Naive thymus-derived CD4-positive, alpha-beta T cell (primary cell): ENCODE results near the gene ATP9B. TPM values are rescaled to one million over a fixed set of nuclear protein-coding genes. Genes with fewer than 3 reads are reported as not detected.

Experiments
- ATAC-seq: fragments of 150-1000 bp; cut with Tn5 transposase; 2 replicates; pipeline ENCODE4 v1.10.0; 2021; ENCODE audit warnings: mild to moderate bottlenecking, moderate library complexity
- CTCF ChIA-PET: fragments of 350-600 bp; sonication (Branson Sonifier 250); formaldehyde crosslinking; loops from one replicate; lab custom pipeline; 2021; ENCODE audit warnings: antibody characterized with exemption; lab: Charles Lee
- POLR2A ChIA-PET: fragments of 350-600 bp; sonication (Branson Sonifier 250); formaldehyde crosslinking; loops from one replicate; lab custom pipeline; 2021; ENCODE audit warnings: antibody characterized with exemption, inconsistent platforms; lab: Charles Lee
- DNase-seq, 9 donors: peaks; one replicate each; pipeline versions ENCODE4 v3.0.0 to v3.0.0-alpha.2; 2020 to 2022; ENCODE audit warnings: mixed read lengths in 1 of 9
- H3K27ac ChIP-seq: one replicate; pipeline ENCODE4 v1.7.0; 2013; ENCODE audit warnings: mild to moderate bottlenecking, low read depth, low read length, moderate library complexity
- H3K27me3 ChIP-seq, 2 donors: one replicate each; pipeline ENCODE4 v1.7.0; 2013; ENCODE audit warnings: low read length in 2 of 2, mild to moderate bottlenecking in 2 of 2, moderate library complexity in 2 of 2; ENCODE audit not compliant: control insufficient read depth in 2 of 2, insufficient read depth in 2 of 2
- H3K36me3 ChIP-seq, 3 experiments: 1 replicate in 2 of 3; 2 replicates in 1 of 3; pipeline ENCODE4 v1.7.0; 2013; ENCODE audit warnings: low read length in 3 of 3, mild to moderate bottlenecking in 3 of 3, moderate library complexity in 1 of 3; ENCODE audit not compliant: insufficient read depth in 3 of 3, control insufficient read depth in 2 of 3
- H3K4me1 ChIP-seq, 2 donors: one replicate each; pipeline ENCODE4 v1.7.0; 2013; ENCODE audit warnings: low read length in 2 of 2, mild to moderate bottlenecking in 2 of 2, moderate library complexity in 1 of 2; ENCODE audit not compliant: control insufficient read depth in 2 of 2, insufficient read depth in 2 of 2
- H3K4me3 ChIP-seq: 2 replicates; pipeline ENCODE4 v1.7.0; 2013; ENCODE audit warnings: mild to moderate bottlenecking, low read length
- H3K9me3 ChIP-seq, 3 experiments: 1 replicate in 2 of 3; 2 replicates in 1 of 3; pipeline ENCODE4 v1.7.0; 2013; ENCODE audit warnings: low read length in 3 of 3; ENCODE audit not compliant: control insufficient read depth in 2 of 3
- H3K27ac Mint-ChIP-seq, 9 donors: one replicate each; pipeline ENCODE4 v1.8.0; 2020 to 2022; ENCODE audit warnings: mixed read lengths in 9 of 9, mild to moderate bottlenecking in 8 of 9, moderate library complexity in 5 of 9, inconsistent platforms in 2 of 9
- H3K27me3 Mint-ChIP-seq, 5 donors: one replicate each; pipeline ENCODE4 v1.8.0; 2021 to 2022; ENCODE audit warnings: mixed read lengths in 5 of 5, mild to moderate bottlenecking in 1 of 5
- H3K36me3 Mint-ChIP-seq, 5 donors: one replicate each; pipeline ENCODE4 v1.8.0; 2020 to 2022; ENCODE audit warnings: mixed read lengths in 5 of 5, mild to moderate bottlenecking in 3 of 5, inconsistent platforms in 1 of 5
- H3K4me1 Mint-ChIP-seq, 7 donors: one replicate each; pipeline ENCODE4 v1.8.0; 2020 to 2022; ENCODE audit warnings: mixed read lengths in 7 of 7, mild to moderate bottlenecking in 3 of 7, inconsistent platforms in 1 of 7
- H3K4me3 Mint-ChIP-seq, 10 donors: one replicate each; pipeline ENCODE4 v1.8.0; 2020 to 2022; ENCODE audit warnings: mild to moderate bottlenecking in 10 of 10, mixed read lengths in 10 of 10, moderate library complexity in 6 of 10, inconsistent platforms in 2 of 10
- H3K9me3 Mint-ChIP-seq, 11 donors: one replicate each; pipeline ENCODE4 v1.8.0; 2020 to 2022; ENCODE audit warnings: mixed read lengths in 11 of 11, mild to moderate bottlenecking in 4 of 11, inconsistent platforms in 1 of 11, moderate library complexity in 1 of 11
- intact Hi-C, 2 donors: fragments of 100-400 bp; cut with micrococcal nuclease; formaldehyde crosslinking; loops; one replicate each; pipeline ENCODE4 v1.15.1; 2023
- polyA plus RNA-seq, 2 donors: library from polyadenylated mRNA; unstranded; fragments of 300-500 nt; fragmentation: Illumina TruSeq; gene quantifications; one replicate each; pipeline ENCODE4 v1.2.3, GENCODE V29; 2021
- total RNA-seq, 6 experiments: library from RNA in 5 of 6; stranded (reverse) in 5 of 6; gene quantifications; 1 replicate in 5 of 6; 2 replicates in 1 of 6; pipeline ENCODE4 v1.2.3 and lab custom pipeline; 2021 to 2026

The ATP9B gene
- total and polyA plus RNA-seq, 7 experiments from 2014 or later, result 21.3 to 90.5 (median 79.4) TPM

DNA sequence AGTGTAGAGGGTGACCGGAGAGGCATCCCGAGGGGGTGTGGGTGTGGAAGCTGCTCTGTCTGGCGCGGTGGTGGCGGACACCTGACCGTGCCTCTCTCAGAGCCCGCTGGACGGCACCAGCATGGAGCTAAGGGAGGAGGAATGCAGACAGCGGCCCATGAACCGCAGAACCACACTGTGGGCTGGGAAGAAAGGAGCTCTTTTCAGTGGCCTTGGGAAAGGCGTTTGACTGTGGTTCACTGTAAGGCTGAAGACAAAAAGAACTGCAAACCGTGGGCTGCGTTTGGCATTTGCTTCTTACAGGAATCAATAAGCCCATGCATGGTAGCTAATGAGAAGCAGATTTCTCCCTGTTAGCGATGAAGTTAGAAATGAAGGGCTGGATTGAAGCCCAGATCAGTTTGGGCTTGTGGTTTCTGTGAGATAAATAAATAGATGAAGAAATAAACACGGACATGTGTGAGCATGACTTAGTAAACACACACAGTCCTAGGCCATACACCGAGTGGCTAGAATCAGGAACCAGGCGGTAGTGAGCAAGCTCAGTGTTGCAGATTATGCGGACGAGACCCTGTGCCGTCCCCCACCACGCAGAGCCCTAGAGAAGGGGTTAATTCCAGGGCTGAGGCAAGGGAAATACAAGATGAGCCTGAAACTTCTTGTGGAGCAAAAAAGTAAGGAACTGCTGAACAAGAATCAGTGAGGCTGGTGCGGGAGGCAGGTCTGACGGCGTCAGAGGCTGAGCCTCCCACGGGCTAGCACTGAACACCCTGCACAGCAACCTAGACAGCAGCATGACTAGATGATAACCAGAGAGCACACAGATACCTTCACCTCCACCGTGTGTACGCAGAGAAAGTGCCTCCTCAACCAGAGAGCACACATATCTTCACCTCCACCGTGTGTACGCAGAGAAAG is 297.2 kb downstream of the ATP9B start:
- CTCF ChIA-PET, result no interaction called here

GRCh38 chr18:79367480-79367879 is 298.3 kb downstream of the ATP9B start:
- Histone ChIP-seq H3K27ac (no peak overlapping the region), H3K4me1 (peaks cover 6 to 15% of the 10 kb centered on the region in 2 donors), H3K9me3 (no peaks in the 10 kb centered on the region), H3K4me3 (no peak overlapping the region), H3K27me3 (no peaks in the 10 kb centered on the region), H3K36me3 (peaks cover 0 to 14% (median 4%) of the 10 kb centered on the region in 3 experiments)
- no peaks in the 10 kb centered on the region for H3K27me3 Mint-ChIP-seq
- H3K9me3 Mint-ChIP-seq, result peaks cover 0 to 6% (median 0%) of the 10 kb centered on the region in 11 donors
- intact Hi-C loops, result no loop called here
- peaks cover 6 to 38% (median 18%) of the 10 kb centered on the region in 5 donors for H3K36me3 Mint-ChIP-seq
- ATAC-seq (no peak), DNase-seq (no peak)
- peak overlapping the region in 1 of 9 donors; percentile 82 for H3K27ac Mint-ChIP-seq
- POLR2A ChIA-PET, result no interaction called here
- CTCF ChIA-PET, result interaction anchor here (1.8 kb wide), 1 partner anchor 11 kb away, joined by 8 read pairs; no protein-coding TSS in a partner anchor
- H3K4me1 Mint-ChIP-seq, result peaks cover 14 to 43% (median 33%) of the 10 kb centered on the region in 7 donors
- H3K4me3 Mint-ChIP-seq, result peak overlapping the region in 2 of 10 donors; percentile 9 to 66

More for the DNA sequence above, 297.2 kb downstream of the ATP9B start:
- no peak overlapping the region for H3K27ac ChIP-seq
- ATAC-seq (no peak), DNase-seq (no peak)
- peaks cover 0 to 24% (median 4%) of the 10 kb centered on the region in 3 experiments for H3K36me3 ChIP-seq
- no peaks in the 10 kb centered on the region for H3K9me3 ChIP-seq
- H3K4me1 Mint-ChIP-seq, result peaks cover 13 to 37% (median 28%) of the 10 kb centered on the region in 7 donors
- H3K27me3 Mint-ChIP-seq, result no peaks in the 10 kb centered on the region
- H3K27me3 ChIP-seq, result no peaks in the 10 kb centered on the region
- H3K4me3 ChIP-seq, result no peak overlapping the region
- intact Hi-C loops, result no loop called here
- H3K4me3 Mint-ChIP-seq, result no peak overlapping the region
- POLR2A ChIA-PET, result no interaction called here
- H3K9me3 Mint-ChIP-seq, result peaks cover 0 to 6% (median 0%) of the 10 kb centered on the region in 11 donors
- peaks cover 6 to 45% (median 18%) of the 10 kb centered on the region in 5 donors for H3K36me3 Mint-ChIP-seq
- peak overlapping the region in 3 of 9 donors; percentile 0 to 27 (median 15) for H3K27ac Mint-ChIP-seq
- peaks cover 6 to 13% of the 10 kb centered on the region in 2 donors for H3K4me1 ChIP-seq

- CTCF ChIA-PET, result interaction anchor here (1.8 kb wide), 1 partner anchor 11 kb away, joined by 8 read pairs; no protein-coding TSS in a partner anchor
- POLR2A ChIA-PET, result no interaction called here
These were observed 298.8 kb downstream of the ATP9B start for GRCh38 chr18:79367989-79368388.

DNA sequence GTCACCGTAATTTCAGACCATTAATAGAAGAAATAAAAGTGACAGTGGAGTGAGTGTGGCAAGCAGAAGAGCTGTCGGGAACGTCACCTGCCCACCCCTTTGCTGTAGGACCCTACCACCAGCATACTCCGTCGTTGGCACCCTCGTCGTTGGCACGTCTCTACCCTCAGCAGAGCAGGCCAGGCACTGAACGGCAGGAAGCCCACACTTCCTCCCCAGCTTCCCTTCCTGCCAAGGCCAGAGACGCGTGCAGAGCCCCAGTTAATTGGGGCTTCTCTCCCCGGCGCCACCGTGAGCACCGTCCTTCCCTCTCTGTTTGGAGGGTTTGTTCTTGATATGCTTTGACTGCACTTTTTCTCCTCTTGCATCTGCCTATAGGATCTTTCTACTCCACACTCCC is 299.5 kb downstream of the ATP9B start:
- ATAC-seq (peak; percentile 67), DNase-seq (peak in 5 of 9 donors; percentile 23 to 41 (median 29))
- H3K36me3 ChIP-seq, result peaks cover 0 to 6% (median 4%) of the 10 kb centered on the region in 3 experiments
- H3K9me3 ChIP-seq, result no peaks in the 10 kb centered on the region
- Mint-ChIP-seq H3K4me3 (peak overlapping the region; percentile 8 to 66 (median 35)), H3K36me3 (peaks cover under 1 to 30% (median 14%) of the 10 kb centered on the region in 5 donors), H3K4me1 (peaks cover 10 to 43% (median 33%) of the 10 kb centered on the region in 7 donors), H3K27ac (peak overlapping the region in 8 of 9 donors; percentile 9 to 79 (median 34)), H3K27me3 (no peaks in the 10 kb centered on the region), H3K9me3 (no peaks in the 10 kb centered on the region)
- ChIA-PET POLR2A (no interaction called here), CTCF (interaction anchor here (1.8 kb wide), 1 partner anchor 10 kb away, joined by 8 read pairs; no protein-coding TSS in a partner anchor)
- H3K27me3 ChIP-seq, result no peaks in the 10 kb centered on the region
- H3K27ac ChIP-seq, result no peak overlapping the region
- no peak overlapping the region for H3K4me3 ChIP-seq
- H3K4me1 ChIP-seq, result peaks cover 6 to 15% of the 10 kb centered on the region in 2 donors
- intact Hi-C loops, result no loop called here

More at GRCh38 chr18:79367989-79368388, 298.8 kb downstream of the ATP9B start:
- Mint-ChIP-seq H3K27me3 (no peaks in the 10 kb centered on the region), H3K4me1 (peaks cover 14 to 43% (median 33%) of the 10 kb centered on the region in 7 donors), H3K36me3 (peaks cover 6 to 37% (median 20%) of the 10 kb centered on the region in 5 donors), H3K9me3 (peaks cover 0 to 6% (median 0%) of the 10 kb centered on the region in 11 donors), H3K27ac (peak overlapping the region in 3 of 9 donors; percentile 26 to 79 (median 60)), H3K4me3 (peak overlapping the region in 1 of 10 donors; percentile 66)
- no peak overlapping the region for H3K4me3 ChIP-seq
- no peak overlapping the region for H3K27ac ChIP-seq
- H3K4me1 ChIP-seq, result peaks cover 6 to 15% of the 10 kb centered on the region in 2 donors
- DNase-seq (no peak), ATAC-seq (no peak)
- no peaks in the 10 kb centered on the region for H3K27me3 ChIP-seq
- intact Hi-C loops, result no loop called here
- H3K9me3 ChIP-seq, result no peaks in the 10 kb centered on the region
- peaks cover 0 to 12% (median 4%) of the 10 kb centered on the region in 3 experiments for H3K36me3 ChIP-seq

GRCh38 chr18:79371561-79372121 is 302.4 kb downstream of the ATP9B start:
- H3K27me3 Mint-ChIP-seq, result no peaks in the 10 kb centered on the region
- H3K9me3 Mint-ChIP-seq, result no peaks in the 10 kb centered on the region
- Histone ChIP-seq H3K36me3 (peaks cover 0 to 20% (median 0%) of the 10 kb centered on the region in 3 experiments), H3K27ac (no peak overlapping the region), H3K4me3 (no peak overlapping the region), H3K27me3 (no peaks in the 10 kb centered on the region), H3K9me3 (no peaks in the 10 kb centered on the region), H3K4me1 (peaks cover 6 to 15% of the 10 kb centered on the region in 2 donors)
- H3K4me3 Mint-ChIP-seq, result peak overlapping the region in 7 of 10 donors; percentile 12 to 59 (median 42)
- no peak for ATAC-seq
- ChIA-PET POLR2A (no interaction called here), CTCF (no interaction called here)
- intact Hi-C loops, result loop anchor here in 1 of 2 donors (1.0 to 10.0 kb wide), 2 partner anchors 580 to 783 kb away; partner anchors contain the start of gene SLC66A2
- H3K27ac Mint-ChIP-seq, result peak overlapping the region; percentile 28 to 84 (median 70)
- no peak for DNase-seq
- H3K36me3 Mint-ChIP-seq, result peaks cover 0 to 17% (median 9%) of the 10 kb centered on the region in 5 donors
- peaks cover 9 to 39% (median 33%) of the 10 kb centered on the region in 7 donors for H3K4me1 Mint-ChIP-seq

- no peaks in the 10 kb centered on the region for H3K9me3 ChIP-seq
- Mint-ChIP-seq H3K36me3 (peaks cover 0 to 17% (median 9%) of the 10 kb centered on the region in 5 donors), H3K9me3 (no peaks in the 10 kb centered on the region), H3K4me1 (peaks cover 9 to 36% (median 32%) of the 10 kb centered on the region in 7 donors), H3K27me3 (no peaks in the 10 kb centered on the region), H3K4me3 (no peak overlapping the region), H3K27ac (peak overlapping the region in 3 of 9 donors; percentile 54 to 84 (median 78))
- ATAC-seq, result no peak
- ChIA-PET CTCF (no interaction called here), POLR2A (no interaction called here)
- H3K4me3 ChIP-seq, result no peak overlapping the region
- H3K36me3 ChIP-seq, result peaks cover 0 to 27% (median 0%) of the 10 kb centered on the region in 3 experiments
- H3K27me3 ChIP-seq, result no peaks in the 10 kb centered on the region
- H3K4me1 ChIP-seq, result peaks cover 6 to 15% of the 10 kb centered on the region in 2 donors
- no peak for DNase-seq
- H3K27ac ChIP-seq, result no peak overlapping the region
- intact Hi-C loops, result loop anchor here in 1 of 2 donors (10.0 kb wide), 1 partner anchor 782 kb away; no protein-coding TSS in a partner anchor
These were observed 303.3 kb downstream of the ATP9B start for GRCh38 chr18:79372461-79372860.
